GM18511 (cell line): ENCODE results near the gene CCNY.

Experiments used
- ATAC-seq: cut with Tn5 transposase; IDR thresholded peaks from one replicate; pipeline ENCODE4 v1.9.1; 2021; ENCODE audit warnings: mild to moderate bottlenecking, moderate library complexity; ENCODE audit not compliant: unreplicated experiment

The CCNY gene

GRCh38 chr10:35607475-35608327, 271.4 kb downstream of the CCNY start:
- no peak for ATAC-seq

GRCh38 chr10:35608328-35608672, 272.0 kb downstream of the CCNY start:
- no peak for ATAC-seq

GRCh38 chr10:35611750-35612149, 275.4 kb downstream of the CCNY start:
- ATAC-seq = no peak

GRCh38 chr10:35612385-35613106, 276.2 kb downstream of the CCNY start:
- no peak for ATAC-seq

GRCh38 chr10:35613107-35613440, 276.8 kb downstream of the CCNY start:
- no peak for ATAC-seq

- no peak for ATAC-seq
Observed at GRCh38 chr10:35613597-35614226, 277.4 kb downstream of the CCNY start.

GRCh38 chr10:35614312-35614711, 278.0 kb downstream of the CCNY start:
- ATAC-seq = no peak
